Measurements from ENCODE around the gene SMARCC2. TPM values are rescaled to one million over a fixed set of nuclear protein-coding genes. Genes with fewer than 3 reads are reported as not detected.
A peak's percentile ranks its signal among the peaks of the same experiment; 100 is the strongest.

The SMARCC2 gene
- total and polyA plus RNA-seq, 9 of the 15 experiments (the other 6 are each of a cell fraction or from before 2014, with no cell fraction given), result 11.9 to 86.0 (median 36.6) TPM

GRCh38 chr12:56116267-56117081 lies 72.8 kb downstream of the SMARCC2 start, which contains the start of gene RPL41 (continued):
- TF ChIP-seq ZNF609 (CRISPR knock-in tag; IDR thresholded peaks at IDR 0.05; ENCODE audit: borderline replicate concordance) (0 out of 2 replicates have a peak, but pooled peaks have one; percentile 24), ZNF707 (CRISPR knock-in tag; conservative IDR thresholded peaks at IDR 0.05) (no peak), ZNF740 (CRISPR knock-in tag; IDR thresholded peaks at IDR 0.05) (peak; percentile 100), ZNF740 (tag; IDR thresholded peaks at IDR 0.05) (peak in 1 of 2 experiments; percentile 100; a peak in 2 of 4 replicates), CREM (IDR thresholded peaks at IDR 0.05; ENCODE audit: low read depth) (peak; percentile 97), GABPB2 (CRISPR knock-in tag; conservative IDR thresholded peaks at IDR 0.05) (peak; percentile 79; the same call in 1 of the 2 replicates), MTA3 (IDR thresholded peaks at IDR 0.05; ENCODE audit: borderline replicate concordance) (peak; percentile 98), VEZF1 (CRISPR knock-in tag; IDR thresholded peaks at IDR 0.05) (peak; percentile 92), EP400 (IDR thresholded peaks at IDR 0.05) (peak; percentile 99), CEBPB (tag; IDR thresholded peaks at IDR 0.05) (no peak), OTX1 (CRISPR knock-in tag; IDR thresholded peaks at IDR 0.05) (peak; percentile 73; the same call in 1 of the 2 replicates), CTBP1 (IDR thresholded peaks at IDR 0.05; ENCODE audit: borderline replicate concordance) (peak; percentile 50), AFF4 (CRISPR knock-in tag; IDR thresholded peaks at IDR 0.05) (peak; percentile 95), ZNF507 (tag; conservative IDR thresholded peaks at IDR 0.05) (no peak), NCOR1 (IDR thresholded peaks at IDR 0.05) (peak; percentile 70)

All from K562 (cell line).